Keratinocyte (primary cell): ENCODE results near the gene NCF2.

Experiments used
- EZH2 ChIP-seq: IDR thresholded peaks from one replicate; pipeline ENCODE4 v1.6.1; 2012; ENCODE audit warnings: inconsistent platforms, mild to moderate bottlenecking, low read length, moderate library complexity
- TF ChIP-seq, protein P1 (sequence below), 3 experiments: IDR thresholded peaks in 1 of 3; conservative IDR thresholded peaks in 1 of 3; optimal IDR thresholded peaks in 1 of 3; 2 replicates in 2 of 3; 3 replicates in 1 of 3; pipeline versions ENCODE3 to v1.5.1; 2011; ENCODE audit warnings: low read length in 3 of 3, mild to moderate bottlenecking in 3 of 3, moderate library complexity in 2 of 3, control low read depth in 1 of 3, inconsistent platforms in 1 of 3; ENCODE audit not compliant: insufficient read depth in 2 of 3; ENCODE audit errors: extremely low read depth in 1 of 3

DNA sequence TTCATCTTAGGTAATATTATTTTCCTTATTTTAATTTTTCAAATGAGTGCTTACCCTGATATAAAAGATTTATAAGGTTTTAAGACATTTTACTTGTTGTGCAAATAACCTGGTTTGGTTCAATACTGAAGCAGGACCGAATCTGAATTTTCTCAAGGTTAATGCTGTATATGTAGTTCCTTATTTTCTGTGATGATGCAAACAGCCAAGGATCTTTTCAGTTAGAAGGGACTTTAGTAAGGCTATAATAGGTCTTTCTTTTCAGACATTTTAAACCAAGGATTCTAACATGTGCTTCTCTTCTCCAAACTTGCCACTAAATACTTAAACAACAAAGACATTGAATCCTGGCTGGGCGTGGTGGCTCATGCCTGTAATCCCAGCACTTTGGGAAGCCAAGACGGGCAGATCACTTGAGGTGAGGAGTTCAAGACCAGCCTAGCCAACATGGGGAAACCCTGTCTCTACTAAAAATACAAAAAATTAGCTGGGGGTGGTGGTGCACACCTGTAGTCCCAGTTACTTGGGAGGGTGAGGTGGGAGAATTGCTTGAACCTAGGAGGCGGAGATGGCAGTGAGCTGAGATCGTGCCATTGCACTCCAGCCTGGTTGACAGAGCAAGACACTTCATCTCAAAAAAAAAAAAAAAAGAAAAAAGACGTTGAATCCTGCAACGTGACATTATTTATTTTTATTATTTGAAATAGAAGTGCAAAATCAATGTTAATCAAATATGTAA, 48.6 kb upstream of the NCF2 start:
- TF ChIP-seq, protein P1, sequence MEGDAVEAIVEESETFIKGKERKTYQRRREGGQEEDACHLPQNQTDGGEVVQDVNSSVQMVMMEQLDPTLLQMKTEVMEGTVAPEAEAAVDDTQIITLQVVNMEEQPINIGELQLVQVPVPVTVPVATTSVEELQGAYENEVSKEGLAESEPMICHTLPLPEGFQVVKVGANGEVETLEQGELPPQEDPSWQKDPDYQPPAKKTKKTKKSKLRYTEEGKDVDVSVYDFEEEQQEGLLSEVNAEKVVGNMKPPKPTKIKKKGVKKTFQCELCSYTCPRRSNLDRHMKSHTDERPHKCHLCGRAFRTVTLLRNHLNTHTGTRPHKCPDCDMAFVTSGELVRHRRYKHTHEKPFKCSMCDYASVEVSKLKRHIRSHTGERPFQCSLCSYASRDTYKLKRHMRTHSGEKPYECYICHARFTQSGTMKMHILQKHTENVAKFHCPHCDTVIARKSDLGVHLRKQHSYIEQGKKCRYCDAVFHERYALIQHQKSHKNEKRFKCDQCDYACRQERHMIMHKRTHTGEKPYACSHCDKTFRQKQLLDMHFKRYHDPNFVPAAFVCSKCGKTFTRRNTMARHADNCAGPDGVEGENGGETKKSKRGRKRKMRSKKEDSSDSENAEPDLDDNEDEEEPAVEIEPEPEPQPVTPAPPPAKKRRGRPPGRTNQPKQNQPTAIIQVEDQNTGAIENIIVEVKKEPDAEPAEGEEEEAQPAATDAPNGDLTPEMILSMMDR (optimal IDR thresholded peaks at IDR 0.05 in 1 of 3, IDR thresholded peaks at IDR 0.05 in 1 of 3, conservative IDR thresholded peaks at IDR 0.05 in 1 of 3; ENCODE audit: extremely low read depth in 1 of 3, insufficient read depth in 2 of 3, low read length in 3 of 3): no peak
- no peak for TF ChIP-seq EZH2
